ENCODE measurements around the gene SPAST. TPM values are rescaled to one million over a fixed set of nuclear protein-coding genes. Genes with fewer than 3 reads are reported as not detected.
A peak's percentile ranks its signal among the peaks of the same experiment; 100 is the strongest.
"Not testable (repeated sequence)": the region's sequence is repeated elsewhere in the genome, so short reads cannot be mapped to it uniquely, and the experiment has no call there.

SPAST gene, protein sequence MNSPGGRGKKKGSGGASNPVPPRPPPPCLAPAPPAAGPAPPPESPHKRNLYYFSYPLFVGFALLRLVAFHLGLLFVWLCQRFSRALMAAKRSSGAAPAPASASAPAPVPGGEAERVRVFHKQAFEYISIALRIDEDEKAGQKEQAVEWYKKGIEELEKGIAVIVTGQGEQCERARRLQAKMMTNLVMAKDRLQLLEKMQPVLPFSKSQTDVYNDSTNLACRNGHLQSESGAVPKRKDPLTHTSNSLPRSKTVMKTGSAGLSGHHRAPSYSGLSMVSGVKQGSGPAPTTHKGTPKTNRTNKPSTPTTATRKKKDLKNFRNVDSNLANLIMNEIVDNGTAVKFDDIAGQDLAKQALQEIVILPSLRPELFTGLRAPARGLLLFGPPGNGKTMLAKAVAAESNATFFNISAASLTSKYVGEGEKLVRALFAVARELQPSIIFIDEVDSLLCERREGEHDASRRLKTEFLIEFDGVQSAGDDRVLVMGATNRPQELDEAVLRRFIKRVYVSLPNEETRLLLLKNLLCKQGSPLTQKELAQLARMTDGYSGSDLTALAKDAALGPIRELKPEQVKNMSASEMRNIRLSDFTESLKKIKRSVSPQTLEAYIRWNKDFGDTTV
- polyA plus RNA-seq (ENCODE audit: insufficient read length in 4 of 4) = 10 to 100 TPM; 27.3 to 36.4 (median 32.6) TPM

DNA sequence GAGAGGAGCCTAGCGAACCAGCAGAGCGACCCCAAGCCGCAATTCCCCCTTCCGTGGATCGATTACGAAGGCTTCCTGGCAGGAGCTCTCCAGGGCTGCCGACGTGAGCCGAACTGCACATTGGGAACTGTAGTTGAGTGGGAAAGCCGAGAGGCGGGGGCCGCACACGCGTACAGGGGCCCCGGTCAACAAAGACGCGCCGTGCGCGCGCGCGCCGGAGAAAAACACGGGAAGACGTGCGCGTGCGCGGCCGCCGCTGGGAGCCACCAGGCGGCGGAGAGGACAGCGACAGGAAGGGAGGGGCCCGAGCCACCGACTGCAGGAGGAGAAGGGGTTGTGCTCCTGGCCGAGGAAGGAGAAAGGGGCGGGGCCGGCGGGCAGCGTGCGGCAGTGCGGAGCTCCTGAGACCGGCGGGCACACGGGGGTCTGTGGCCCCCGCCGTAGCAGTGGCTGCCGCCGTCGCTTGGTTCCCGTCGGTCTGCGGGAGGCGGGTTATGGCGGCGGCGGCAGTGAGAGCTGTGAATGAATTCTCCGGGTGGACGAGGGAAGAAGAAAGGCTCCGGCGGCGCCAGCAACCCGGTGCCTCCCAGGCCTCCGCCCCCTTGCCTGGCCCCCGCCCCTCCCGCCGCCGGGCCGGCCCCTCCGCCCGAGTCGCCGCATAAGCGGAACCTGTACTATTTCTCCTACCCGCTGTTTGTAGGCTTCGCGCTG is at the start of gene SPAST:
Gene SPAST, plus strand, starts transcription at position 247 of the 711 bp plus-strand sequence. Its CDS starts 276 bp downstream, at position 523.
- peak; percentile 90 to 97 (median 96) for DNase-seq (ENCODE audit: low read depth in 4 of 4, low spot score in 3 of 4)

DNA sequence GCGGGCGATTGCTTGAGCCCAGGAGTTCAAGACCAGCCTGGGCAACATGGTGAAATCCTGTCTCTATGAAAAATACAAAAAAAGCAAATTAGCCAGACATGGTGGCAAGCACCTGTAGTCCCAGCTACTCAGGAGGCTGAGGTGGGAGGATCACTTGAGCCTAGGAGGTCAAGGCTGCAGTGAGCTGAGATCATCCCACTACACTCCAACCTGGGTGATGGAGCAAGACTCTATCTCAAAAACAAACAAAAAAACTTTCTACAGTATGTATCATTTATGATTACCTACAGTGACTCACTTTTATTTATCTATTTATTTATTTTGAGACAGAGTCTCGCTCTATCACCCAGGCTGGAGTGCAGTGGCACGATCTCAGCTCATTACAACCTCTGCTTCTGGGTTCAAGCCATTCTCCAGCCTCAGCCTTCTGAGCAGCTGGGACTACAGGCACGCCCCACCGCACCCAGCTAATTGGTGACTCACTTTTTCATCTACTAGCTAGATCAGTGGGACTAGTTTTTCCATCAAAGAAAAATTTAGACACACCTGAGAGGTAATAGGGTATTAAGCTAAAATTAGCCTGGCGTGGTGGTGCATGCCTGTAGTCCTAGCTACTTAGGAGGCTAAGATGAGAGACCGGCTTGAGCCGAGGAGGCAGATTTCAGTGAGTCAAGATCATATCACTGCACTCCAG is 44.4 kb upstream of the SPAST start:
- DNase-seq (ENCODE audit: low read depth in 4 of 4, low spot score in 3 of 4) = not testable (repeated sequence)

DNA sequence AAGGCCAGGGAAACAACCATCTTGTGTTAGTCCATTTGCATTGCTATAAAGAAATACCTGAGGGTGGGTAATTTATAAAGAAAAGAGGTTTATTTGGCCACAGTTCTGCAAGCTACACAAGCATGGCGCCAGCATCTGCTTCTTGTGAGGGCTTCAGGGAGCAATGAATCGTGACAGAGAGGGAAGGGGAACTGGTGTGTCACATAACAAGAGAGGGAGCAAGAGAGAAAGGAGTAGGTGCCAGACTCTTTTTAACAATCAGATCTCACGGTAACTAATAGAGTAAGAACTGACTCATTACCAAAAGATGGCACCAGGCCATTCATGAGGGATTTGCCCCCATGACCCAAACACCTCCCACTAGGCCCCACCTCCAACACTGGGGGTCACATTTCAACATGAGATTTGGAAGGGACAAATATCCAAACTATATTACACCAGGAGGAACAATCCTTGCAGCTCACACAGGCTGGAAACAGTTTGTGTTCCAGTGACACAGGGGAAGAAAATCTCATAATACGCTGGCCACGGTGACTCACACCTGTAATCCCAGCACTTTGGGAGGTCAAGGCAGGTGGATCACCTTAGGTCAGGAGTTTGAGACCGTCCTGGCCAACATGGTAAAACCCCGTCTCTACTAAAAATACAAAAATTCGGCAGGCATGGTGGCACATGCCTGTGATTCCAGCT is 29.0 kb upstream of the SPAST start:
- not testable (repeated sequence) for DNase-seq (ENCODE audit: low read depth in 4 of 4, low spot score in 3 of 4)

GRCh38 chr2:32039447-32040219 is 23.7 kb upstream of the SPAST start, which contains the start of gene DPY30:
Gene DPY30 (minus strand): TSS chr2:32039805. CDS start chr2:32039456, 349 bp downstream.
- peak; percentile 81 to 89 (median 86) for DNase-seq (ENCODE audit: low read depth in 4 of 4, low spot score in 3 of 4)

DNA sequence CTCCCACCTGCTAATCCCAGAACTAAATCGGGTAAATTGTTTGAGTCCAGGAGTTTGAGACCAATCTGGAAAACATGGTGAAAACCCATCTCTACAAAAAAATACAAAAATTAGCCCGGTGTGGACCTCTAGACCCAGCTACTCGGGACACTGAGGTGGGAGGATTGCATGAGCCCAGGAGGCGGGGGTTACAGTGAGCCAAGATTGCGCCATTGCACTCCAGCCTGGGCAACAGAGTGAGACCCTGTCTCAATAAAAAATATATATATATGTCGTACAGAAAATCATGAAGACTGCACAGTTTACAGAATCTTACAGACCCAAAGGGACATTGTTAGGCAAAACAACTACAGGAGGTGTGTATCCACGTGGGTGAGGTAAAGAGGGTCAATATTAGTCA is 19.8 kb upstream of the SPAST start:
- no peak for DNase-seq (ENCODE audit: low read depth in 4 of 4, low spot score in 3 of 4)

- no peak for DNase-seq (ENCODE audit: low read depth in 4 of 4, low spot score in 3 of 4)
Measured at GRCh38 chr2:32051836-32052439, 11.4 kb upstream of the SPAST start.

DNA sequence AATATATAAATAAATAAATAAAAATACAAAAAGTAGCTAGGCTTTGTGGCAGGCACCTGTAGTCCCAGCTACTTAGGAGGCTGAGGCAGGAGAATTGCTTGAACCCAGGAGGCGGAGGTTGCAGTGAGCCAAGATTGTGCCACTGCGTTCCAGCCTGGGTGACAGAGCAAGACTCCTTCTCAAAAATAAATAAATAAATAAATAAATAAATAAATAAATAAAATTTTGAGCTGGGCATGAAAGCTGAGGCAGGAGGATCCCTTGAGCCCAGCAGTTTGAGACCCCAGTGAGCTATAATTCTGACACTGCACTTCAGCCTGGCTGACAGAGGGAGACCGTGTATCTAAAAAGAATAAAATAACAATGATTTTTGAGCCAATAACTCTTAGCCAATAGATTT is 8.8 kb upstream of the SPAST start:
- DNase-seq (ENCODE audit: low read depth in 4 of 4, low spot score in 3 of 4) = not testable (repeated sequence)

- no peak for DNase-seq (ENCODE audit: low read depth in 4 of 4, low spot score in 3 of 4)
Measured at GRCh38 chr2:32058130-32058529, 5.2 kb upstream of the SPAST start.

DNA sequence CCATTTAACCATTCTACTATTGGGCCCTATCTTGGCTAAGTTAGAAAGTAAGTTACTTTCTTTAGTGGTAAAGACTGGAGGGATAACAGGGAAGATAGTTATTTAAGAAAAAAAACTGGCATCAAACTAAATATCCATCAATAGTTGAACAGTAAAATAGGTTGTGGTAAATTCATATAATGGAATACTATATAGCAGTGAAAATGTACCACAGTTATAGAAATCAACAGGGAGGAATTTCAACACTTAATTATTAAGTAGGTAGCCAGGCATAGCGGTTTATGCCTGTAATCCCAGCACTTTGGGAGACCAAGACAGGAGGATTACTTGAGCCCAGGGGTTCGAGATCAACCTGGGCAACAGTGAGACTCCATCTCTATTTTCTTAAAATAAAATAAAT is 3.1 kb upstream of the SPAST start:
- DNase-seq (ENCODE audit: low read depth in 4 of 4, low spot score in 3 of 4) = no peak

GRCh38 chr2:32061430-32061829 is 1.9 kb upstream of the SPAST start:
- DNase-seq (ENCODE audit: low read depth in 4 of 4, low spot score in 3 of 4) = no peak

GRCh38 chr2:32061973-32062861 is 1.1 kb upstream of the SPAST start:
- peak in 2 of 4 donors; percentile 12 to 22 for DNase-seq (ENCODE audit: low read depth in 4 of 4, low spot score in 3 of 4)

GRCh38 chr2:32064021-32064601 is 755 bp downstream of the SPAST start:
- no peak for DNase-seq (ENCODE audit: low read depth in 4 of 4, low spot score in 3 of 4)

GRCh38 chr2:32064713-32065112 is 1.4 kb downstream of the SPAST start:
- DNase-seq (ENCODE audit: low read depth in 4 of 4, low spot score in 3 of 4) = no peak

DNA sequence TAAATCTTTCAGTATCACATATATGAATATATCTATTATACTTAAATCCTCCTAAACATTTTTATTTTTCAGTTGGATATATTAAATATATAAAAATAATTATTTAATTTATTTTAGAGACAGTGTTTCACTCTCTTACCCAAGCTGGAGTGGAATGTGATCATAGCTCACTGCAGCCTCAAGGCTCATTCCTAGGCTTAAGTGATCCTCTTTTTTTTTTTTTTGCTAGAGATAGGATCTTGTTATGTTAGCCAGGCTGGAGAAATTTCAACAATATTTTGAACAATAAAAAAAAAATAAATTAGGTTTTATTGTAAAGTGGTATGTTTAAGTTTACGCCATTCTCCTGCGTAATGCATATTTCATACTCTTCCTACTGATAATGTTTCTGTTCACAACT is 4.2 kb downstream of the SPAST start:
- DNase-seq (ENCODE audit: low read depth in 4 of 4, low spot score in 3 of 4) = no peak

GRCh38 chr2:32074134-32074506 is 10.8 kb downstream of the SPAST start:
- DNase-seq (ENCODE audit: low read depth in 4 of 4, low spot score in 3 of 4) = no peak

GRCh38 chr2:32095671-32096070 is 32.3 kb downstream of the SPAST start:
- no peak for DNase-seq (ENCODE audit: low read depth in 4 of 4, low spot score in 3 of 4)

DNA sequence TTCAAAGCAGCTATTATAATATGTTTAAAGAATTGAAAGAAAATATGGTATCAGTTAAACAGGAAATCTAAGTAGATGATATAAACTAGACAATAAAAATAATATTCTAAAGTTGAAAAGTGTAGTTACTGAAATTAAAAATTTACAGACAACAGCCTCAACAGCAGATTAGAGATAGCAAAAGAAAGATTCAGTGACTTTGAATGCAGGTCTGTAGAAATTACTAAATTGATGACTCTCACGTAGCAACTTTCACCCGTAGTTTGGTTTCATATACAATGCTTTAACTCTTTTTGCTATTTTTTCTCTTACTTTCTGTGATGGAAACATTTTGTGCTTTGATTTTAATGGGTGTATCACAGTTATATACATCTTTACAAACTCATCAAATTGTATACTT is 44.8 kb downstream of the SPAST start:
- no peak for DNase-seq (ENCODE audit: low read depth in 4 of 4, low spot score in 3 of 4)

DNA sequence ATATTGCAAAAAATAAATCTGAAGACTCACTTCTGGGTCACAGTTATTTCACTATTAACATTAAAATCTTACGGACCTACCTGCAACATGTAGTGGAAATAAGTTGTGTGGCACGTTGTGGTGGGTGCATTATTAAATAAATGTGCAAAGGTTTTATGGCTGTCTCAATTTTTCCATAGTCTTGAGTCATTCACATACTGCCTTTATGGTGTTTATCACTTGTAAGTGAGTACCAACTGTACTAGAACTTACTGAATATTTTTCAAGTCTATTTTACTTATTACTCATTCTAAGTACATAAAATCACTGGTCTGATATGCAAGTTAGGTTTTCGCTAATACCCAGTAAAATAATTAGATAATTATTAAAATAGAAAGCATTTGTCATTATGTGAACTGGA is 54.7 kb downstream of the SPAST start:
- no peak for DNase-seq (ENCODE audit: low read depth in 4 of 4, low spot score in 3 of 4)

All from left renal pelvis (tissue), 4 donors.